Left renal cortex interstitium (tissue), 4 donors: ENCODE data around the gene UBXN10. TPM values are rescaled to one million over a fixed set of nuclear protein-coding genes. Genes with fewer than 3 reads are reported as not detected.

Experiments
- DNase-seq, 4 donors: peaks; one replicate each; pipeline ENCODE4 v3.0.0-alpha.2; 2013; ENCODE audit warnings: low read depth in 4 of 4, low spot score in 2 of 4, missing footprints in 1 of 4
- polyA plus RNA-seq, 4 donors: library from polyadenylated mRNA; unstranded; fragments of 120-200 nt; gene quantifications; one replicate each; pipeline ENCODE4 v1.2.1, GENCODE V29; 2013; ENCODE audit not compliant: insufficient read length in 4 of 4

UBXN10 gene
- polyA plus RNA-seq, 4 donors: 4.9 to 5.9 (median 5.5) TPM

GRCh38 chr1:20150969-20151368, 34.9 kb upstream of the UBXN10 start:
- DNase-seq: no peak

- peak in 2 of 4 donors; percentile 41 to 50 for DNase-seq
Observed at GRCh38 chr1:20151906-20152598, 33.8 kb upstream of the UBXN10 start.

- DNase-seq: no peak
Observed at GRCh38 chr1:20152599-20152930, 33.3 kb upstream of the UBXN10 start.

- DNase-seq: no peak
Observed at GRCh38 chr1:20153000-20153418, 32.9 kb upstream of the UBXN10 start.

- DNase-seq: no peak
Observed at GRCh38 chr1:20154301-20154831, 31.5 kb upstream of the UBXN10 start.

GRCh38 chr1:20158358-20159070, 27.4 kb upstream of the UBXN10 start:
- no peak for DNase-seq

GRCh38 chr1:20160034-20160433, 25.9 kb upstream of the UBXN10 start:
- DNase-seq: no peak

- DNase-seq: no peak
Observed at GRCh38 chr1:20164694-20165202, 21.1 kb upstream of the UBXN10 start.

- DNase-seq: no peak
Observed at GRCh38 chr1:20165522-20165951, 20.4 kb upstream of the UBXN10 start.

- DNase-seq: no peak
Observed at GRCh38 chr1:20166051-20166450, 19.8 kb upstream of the UBXN10 start.

GRCh38 chr1:20167126-20167525, 18.8 kb upstream of the UBXN10 start:
- no peak for DNase-seq

GRCh38 chr1:20168564-20169491, 17.1 kb upstream of the UBXN10 start:
- DNase-seq: peak in 1 of 4 donors; percentile 24

- DNase-seq: no peak
Observed at GRCh38 chr1:20169932-20170331, 16.0 kb upstream of the UBXN10 start.

GRCh38 chr1:20172033-20172590, 13.8 kb upstream of the UBXN10 start:
- DNase-seq: no peak

- DNase-seq: no peak
Observed at GRCh38 chr1:20174937-20175666, 10.8 kb upstream of the UBXN10 start.

- DNase-seq: no peak
Observed at GRCh38 chr1:20178634-20179370, 7.1 kb upstream of the UBXN10 start.

- DNase-seq: no peak
Observed at GRCh38 chr1:20179371-20180128, 6.3 kb upstream of the UBXN10 start.

GRCh38 chr1:20180129-20180843, 5.6 kb upstream of the UBXN10 start:
- DNase-seq: no peak
